ENCODE measurements around the gene BBIP1.

GRCh38 chr10:110898391-110898790 lies 20.6 kb downstream of the BBIP1 start:
- TF ChIP-seq POLR2A (IDR thresholded peaks at IDR 0.05): no peak
- no peak for TF ChIP-seq CTCF (IDR thresholded peaks at IDR 0.05)

Data from heart left ventricle (tissue), 13 donors.